Upper lobe of right lung (tissue), 1 donor: ENCODE data around the gene BAK1. TPM values are rescaled to one million over a fixed set of nuclear protein-coding genes. Genes with fewer than 3 reads are reported as not detected.
"Not testable (repeated sequence)": the region's sequence is repeated elsewhere in the genome, so short reads cannot be mapped to it uniquely, and the experiment has no call there.

Experiments
- ATAC-seq: fragments of 200-7000 bp; cut with Tn5 transposase; one replicate; pipeline ENCODE4 v1.9.1; 2020; ENCODE audit warnings: mild to moderate bottlenecking, moderate library complexity
- DNase-seq: peaks from one replicate; pipeline ENCODE4 v3.0.0-alpha.2; 2020
- H3K27ac ChIP-seq: fragments of 200-600 bp; one replicate; pipeline ENCODE4 v1.8.0; 2022
- H3K27me3 ChIP-seq: fragments of 200-600 bp; one replicate; pipeline ENCODE4 v1.8.0; 2022; ENCODE audit warnings: mild to moderate bottlenecking
- H3K36me3 ChIP-seq: fragments of 200-600 bp; one replicate; pipeline ENCODE4 v1.8.0; 2022
- H3K4me1 ChIP-seq: fragments of 200-600 bp; one replicate; pipeline ENCODE4 v1.8.0; 2022
- H3K4me3 ChIP-seq: fragments of 200-600 bp; one replicate; pipeline ENCODE4 v1.8.0; 2022; ENCODE audit warnings: mild to moderate bottlenecking
- H3K9me3 ChIP-seq: fragments of 200-600 bp; one replicate; pipeline ENCODE4 v1.8.0; 2022
- CTCF ChIP-seq: fragments of 200-600 bp; IDR thresholded peaks from one replicate; pipeline ENCODE4 v1.8.0; 2022; ENCODE audit warnings: antibody characterized with exemption
- intact Hi-C: fragments of 100-400 bp; cut with DNase I; formaldehyde crosslinking; loops from one replicate; pipeline ENCODE4 v1.11.0; 2022
- total RNA-seq: library from RNA; stranded (reverse); fragmentation: NEBNext Ultra II Directional; extraction: Animal tissue kit (Norgen Biotek cat#: 25700); gene quantifications from one replicate; pipeline ENCODE4 v1.2.1, GENCODE V29; 2021
- donor health status: DM: no; HTN: yes; CAD: no; lungs with severe emphysema.

BAK1 gene
- total RNA-seq, 1 donor from 2014 or later = 19.1 TPM

DNA sequence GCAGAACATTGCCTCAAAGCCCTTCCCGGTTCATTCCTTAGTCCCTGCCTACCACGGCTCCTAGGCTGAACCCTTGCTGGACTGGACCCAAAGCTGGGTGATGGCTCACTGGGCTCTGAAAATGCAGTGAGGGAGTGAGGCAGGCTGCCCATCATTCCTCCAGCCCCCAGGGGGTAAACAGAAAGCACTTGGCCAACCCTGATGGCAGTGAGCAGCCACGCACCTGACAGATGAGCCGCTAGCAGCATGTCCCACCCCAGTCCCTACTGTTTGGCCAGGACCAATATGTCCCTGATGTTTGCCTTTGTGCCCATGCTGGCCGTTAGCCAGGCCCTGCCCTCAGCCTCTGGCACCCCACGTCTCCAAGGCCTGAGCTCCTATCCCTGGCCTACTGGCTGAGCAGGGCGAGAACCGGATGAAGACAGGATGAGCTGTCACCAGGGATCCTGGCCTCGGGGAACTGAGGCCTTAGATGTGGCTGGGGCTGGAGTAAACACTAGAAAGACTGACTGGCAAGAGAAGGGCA is 19.4 kb upstream of the BAK1 start:
- peak; percentile 12 for ATAC-seq
- no peak for TF ChIP-seq CTCF
- Histone ChIP-seq H3K4me1 (no peaks in the 10 kb centered on the region), H3K9me3 (no peaks in the 10 kb centered on the region), H3K36me3 (no peaks in the 10 kb centered on the region), H3K4me3 (no peak overlapping the region), H3K27me3 (no peaks in the 10 kb centered on the region), H3K27ac (no peak overlapping the region)
- intact Hi-C loops = no loop called here
- DNase-seq = no peak

DNA sequence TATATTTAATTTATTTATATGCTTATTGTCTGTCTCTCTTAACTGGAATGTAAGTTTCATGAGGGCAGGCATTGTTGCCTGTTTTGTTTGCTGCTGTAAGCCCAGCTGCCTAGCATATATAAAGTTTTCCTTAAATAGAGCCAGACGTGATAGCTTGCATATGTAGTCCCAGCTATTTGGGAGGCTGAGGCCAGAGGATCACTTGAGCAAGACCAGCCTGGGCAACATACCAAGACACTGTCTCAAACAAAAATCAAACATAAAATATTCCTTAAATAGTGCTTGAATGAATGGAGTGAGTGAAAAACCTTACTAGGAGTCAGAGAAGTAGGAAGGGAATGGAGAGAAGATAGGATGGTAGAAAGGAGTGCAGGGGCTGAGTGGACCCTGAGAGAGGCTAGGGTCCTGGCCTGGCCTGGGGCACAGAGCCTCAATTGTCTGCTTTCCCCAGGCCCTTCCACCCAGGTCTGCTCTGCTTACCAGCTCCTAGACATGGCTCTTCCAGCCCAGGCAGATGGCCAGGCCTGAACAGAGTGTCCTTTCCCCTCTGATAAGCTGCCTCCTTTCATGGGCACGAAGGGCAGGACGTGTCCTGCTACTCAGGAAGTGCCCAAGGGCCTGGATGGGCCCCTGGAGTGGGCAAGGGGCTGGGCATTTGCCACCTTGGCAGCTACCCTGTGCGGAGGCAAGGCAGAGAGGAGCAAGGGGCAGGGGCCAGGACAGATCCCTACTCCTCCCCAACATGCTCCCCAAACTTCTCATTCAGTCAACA is 17.7 kb upstream of the BAK1 start:
- H3K4me3 ChIP-seq = no peak overlapping the region
- DNase-seq = no peak
- peak overlapping the region; percentile 18 for H3K27ac ChIP-seq
- peak; percentile 57 for ATAC-seq
- H3K27me3 ChIP-seq = no peaks in the 10 kb centered on the region
- no peaks in the 10 kb centered on the region for H3K36me3 ChIP-seq
- TF ChIP-seq CTCF = no peak
- H3K9me3 ChIP-seq = no peaks in the 10 kb centered on the region
- H3K4me1 ChIP-seq = peaks cover 7% of the 10 kb centered on the region
- intact Hi-C loops = no loop called here

DNA sequence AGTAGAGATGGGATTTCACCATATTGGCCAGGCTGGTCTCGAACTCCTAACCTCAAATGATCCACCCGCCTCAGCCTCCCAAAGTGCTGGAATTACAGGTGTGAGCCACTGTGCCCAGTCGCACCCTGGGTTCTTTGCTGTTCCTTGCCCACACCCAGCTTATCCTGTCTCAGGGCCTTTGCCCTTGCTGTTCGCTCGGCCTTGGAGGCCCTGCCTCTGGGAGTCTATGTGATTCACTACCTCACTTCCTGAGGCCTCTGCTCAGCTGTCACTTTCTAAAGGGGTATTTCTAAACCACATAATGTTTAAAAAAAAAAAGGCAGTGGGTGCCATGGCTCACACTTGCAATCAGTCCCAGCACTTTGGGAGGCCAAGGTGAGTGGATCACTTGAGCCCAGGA is 16.8 kb upstream of the BAK1 start:
- not testable (repeated sequence) for ATAC-seq

DNA sequence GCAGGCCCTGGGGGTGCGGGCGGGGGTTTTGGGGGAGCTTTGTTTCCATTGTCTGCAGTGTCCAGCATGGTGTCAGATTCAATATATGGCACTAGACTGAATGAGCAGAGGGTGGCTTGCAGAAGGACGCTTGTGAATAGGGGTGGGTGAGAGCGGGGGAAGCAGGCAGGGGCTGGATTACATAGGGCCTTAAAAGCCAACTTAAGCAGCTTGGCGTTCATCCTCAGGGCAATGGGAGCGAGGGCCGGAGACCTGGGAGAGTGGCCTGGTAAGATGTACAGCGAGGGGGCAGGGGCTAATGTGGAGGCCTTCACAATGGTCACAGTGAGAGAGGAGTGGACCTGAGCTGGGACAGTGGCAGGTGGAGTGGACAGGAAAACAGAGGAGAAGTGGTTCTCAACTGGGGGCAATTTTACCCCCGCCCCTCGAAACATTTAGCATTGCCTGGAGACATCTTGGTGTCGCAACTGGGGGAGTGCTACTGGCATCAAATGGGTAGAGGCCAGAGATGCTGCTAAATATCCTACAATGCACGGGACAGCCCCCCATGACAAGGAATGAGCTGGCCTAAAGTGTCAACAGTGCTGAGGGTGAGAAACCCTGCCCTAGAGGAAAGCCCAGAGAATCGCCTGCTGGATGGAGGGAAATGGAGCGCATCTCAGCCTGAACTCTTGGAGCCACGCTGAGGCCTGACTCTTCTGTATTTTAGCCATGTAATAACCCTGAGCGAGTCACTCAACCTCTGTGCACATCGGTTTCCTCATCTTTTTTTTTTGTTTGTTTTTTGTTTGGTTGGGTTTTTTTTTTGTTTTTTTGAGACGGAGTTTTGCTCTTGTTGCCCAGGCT is 15.1 kb upstream of the BAK1 start:
- Histone ChIP-seq H3K36me3 (no peaks in the 10 kb centered on the region), H3K9me3 (no peaks in the 10 kb centered on the region), H3K27me3 (no peaks in the 10 kb centered on the region), H3K4me1 (peaks cover 19% of the 10 kb centered on the region), H3K27ac (no peak overlapping the region), H3K4me3 (no peak overlapping the region)
- ATAC-seq (no peak), DNase-seq (no peak)
- intact Hi-C loops = no loop called here
- TF ChIP-seq CTCF = no peak

More for the DNA sequence above, 16.8 kb upstream of the BAK1 start:
- H3K36me3 ChIP-seq, H3K4me1 ChIP-seq, H3K27me3 ChIP-seq, H3K9me3 ChIP-seq, H3K27ac ChIP-seq, intact Hi-C loops, H3K4me3 ChIP-seq, DNase-seq: not testable (repeated sequence)

GRCh38 chr6:33593414-33593727 is 13.3 kb upstream of the BAK1 start:
- H3K36me3 ChIP-seq = no peaks in the 10 kb centered on the region
- no peak for ATAC-seq
- peak overlapping the region; percentile 25 for H3K4me3 ChIP-seq
- DNase-seq = no peak
- H3K9me3 ChIP-seq = no peaks in the 10 kb centered on the region
- peaks cover 26% of the 10 kb centered on the region for H3K4me1 ChIP-seq
- peak overlapping the region; percentile 17 for H3K27ac ChIP-seq
- intact Hi-C loops = no loop called here
- no peak for TF ChIP-seq CTCF
- no peaks in the 10 kb centered on the region for H3K27me3 ChIP-seq
